ENCODE results near the gene EFHB.
"Not testable (repeated sequence)": the region's sequence is repeated elsewhere in the genome, so short reads cannot be mapped to it uniquely, and the experiment has no call there.

The EFHB gene

DNA sequence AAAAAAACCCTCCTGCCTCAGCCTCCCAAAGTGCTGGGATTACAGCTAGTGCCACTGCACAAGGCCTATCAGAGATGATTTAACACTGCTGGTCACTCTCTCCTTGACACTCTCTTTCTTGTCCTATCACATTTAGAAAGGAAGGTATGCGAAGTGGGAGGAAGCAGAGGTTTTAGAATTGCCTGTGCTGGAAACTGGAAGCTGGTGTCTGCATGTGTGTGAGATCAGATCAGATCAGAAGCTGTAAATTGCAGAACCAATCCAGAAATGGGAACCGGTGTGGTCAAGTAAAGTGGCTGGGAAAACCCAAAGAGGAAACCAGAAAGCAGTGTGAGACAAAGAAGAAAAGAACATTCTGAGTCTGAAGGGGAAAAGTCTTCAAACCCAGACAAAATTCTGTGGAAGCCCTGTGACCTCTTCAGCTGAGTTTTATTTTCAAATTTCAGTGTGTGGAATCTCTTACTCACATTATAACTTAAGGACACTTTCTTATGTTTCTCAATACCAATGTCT, 2.8 kb downstream of the EFHB start:
- no peak for DNase-seq (ENCODE audit: low read depth in 2 of 2)

- DNase-seq (ENCODE audit: low read depth in 2 of 2) = no peak
Measured at GRCh38 chr3:19920401-19921080, 13.5 kb downstream of the EFHB start.

GRCh38 chr3:19917167-19917566, 16.9 kb downstream of the EFHB start:
- DNase-seq (ENCODE audit: low read depth in 2 of 2) = no peak

DNA sequence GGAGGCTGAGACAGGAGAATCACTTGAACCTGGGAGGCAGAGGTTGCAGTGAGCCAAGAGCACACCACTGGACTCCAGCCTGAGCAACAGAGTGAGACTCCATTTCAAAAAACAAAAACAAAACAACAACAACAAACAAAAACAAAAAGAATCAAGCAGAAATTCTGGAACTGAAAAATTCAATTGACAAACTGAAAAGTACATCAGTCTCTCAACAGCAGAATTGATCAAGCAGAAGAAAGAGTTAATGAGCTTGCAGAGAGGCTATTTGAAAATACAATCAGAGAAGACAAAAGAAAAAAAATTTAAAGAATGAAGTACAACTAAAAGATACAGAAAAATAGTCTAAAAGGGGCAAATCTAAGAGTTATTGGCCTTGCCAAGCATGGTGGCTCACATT, 22.6 kb downstream of the EFHB start:
- DNase-seq (ENCODE audit: low read depth in 2 of 2) = no peak

DNA sequence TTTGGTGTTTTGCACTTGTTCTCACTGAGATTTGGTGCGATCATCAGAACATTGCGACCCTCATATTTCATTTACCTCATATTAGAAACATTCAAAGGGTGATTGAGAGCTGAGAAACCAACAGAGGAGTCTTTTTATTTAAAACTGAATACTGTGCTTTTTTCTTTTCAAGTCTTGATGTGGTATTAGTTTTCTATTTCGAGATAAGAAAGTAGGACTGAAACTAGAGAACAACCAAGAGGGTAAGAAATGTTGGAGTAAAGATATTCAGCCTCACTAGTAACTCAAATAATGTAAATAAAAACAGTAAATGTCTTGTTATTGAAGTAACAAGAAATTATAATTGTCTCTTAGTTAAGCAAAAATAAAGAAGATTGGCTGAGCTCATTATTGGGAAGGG, 26.5 kb downstream of the EFHB start:
- no peak for DNase-seq (ENCODE audit: low read depth in 2 of 2)

- no peak for DNase-seq (ENCODE audit: low read depth in 2 of 2)
Measured at GRCh38 chr3:19903649-19904048, 30.4 kb downstream of the EFHB start.

- no peak for DNase-seq (ENCODE audit: low read depth in 2 of 2)
Measured at GRCh38 chr3:19901918-19902317, 32.1 kb downstream of the EFHB start.

DNA sequence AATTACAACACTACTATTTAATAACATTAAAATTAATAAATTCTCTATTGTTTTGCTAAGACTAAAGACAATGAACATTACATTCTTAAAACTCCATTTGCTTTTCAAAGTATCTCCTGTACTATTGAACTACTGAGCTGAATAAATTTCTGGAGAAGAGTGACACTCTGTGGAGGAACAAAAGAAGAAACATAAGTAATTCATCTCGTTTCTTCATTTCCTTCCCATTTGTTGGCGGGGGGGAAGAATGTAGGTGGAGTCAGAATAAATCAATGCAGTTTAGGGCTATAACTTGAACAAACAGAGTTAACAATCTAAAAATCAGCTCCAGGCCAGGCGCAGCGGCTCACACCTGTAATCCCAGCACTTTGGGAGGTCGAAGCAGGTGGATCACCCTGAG, 32.7 kb downstream of the EFHB start:
- DNase-seq (ENCODE audit: low read depth in 2 of 2) = no peak

- DNase-seq (ENCODE audit: low read depth in 2 of 2) = not testable (repeated sequence)
Measured at GRCh38 chr3:19899833-19900232, 34.2 kb downstream of the EFHB start.

GRCh38 chr3:19899264-19899663, 34.8 kb downstream of the EFHB start:
- DNase-seq (ENCODE audit: low read depth in 2 of 2) = no peak

- DNase-seq (ENCODE audit: low read depth in 2 of 2) = no peak
Measured at GRCh38 chr3:19898721-19899120, 35.3 kb downstream of the EFHB start.

GRCh38 chr3:19891740-19892139, 42.3 kb downstream of the EFHB start:
- DNase-seq (ENCODE audit: low read depth in 2 of 2) = no peak

GRCh38 chr3:19888428-19889152, 45.4 kb downstream of the EFHB start:
- DNase-seq (ENCODE audit: low read depth in 2 of 2) = no peak

DNA sequence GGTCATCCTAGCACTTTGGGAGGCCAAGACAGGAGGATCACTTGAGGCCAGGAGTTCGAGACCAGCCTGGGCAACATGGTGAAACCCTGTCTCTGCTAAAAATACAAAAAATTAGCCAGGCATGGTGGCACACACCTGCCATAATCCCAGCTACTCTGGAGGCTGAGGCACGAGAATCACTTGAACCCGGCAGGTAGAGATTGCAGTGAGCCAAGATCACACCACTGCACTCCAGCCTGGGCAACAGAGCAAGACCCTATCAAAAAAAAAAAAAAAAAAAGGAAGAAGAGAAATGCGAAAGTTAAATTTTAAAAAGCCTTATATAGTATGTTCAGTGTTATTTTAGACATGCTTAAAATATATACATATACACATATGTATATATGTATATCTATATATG, 46.9 kb downstream of the EFHB start:
- DNase-seq (ENCODE audit: low read depth in 2 of 2) = not testable (repeated sequence)

DNA sequence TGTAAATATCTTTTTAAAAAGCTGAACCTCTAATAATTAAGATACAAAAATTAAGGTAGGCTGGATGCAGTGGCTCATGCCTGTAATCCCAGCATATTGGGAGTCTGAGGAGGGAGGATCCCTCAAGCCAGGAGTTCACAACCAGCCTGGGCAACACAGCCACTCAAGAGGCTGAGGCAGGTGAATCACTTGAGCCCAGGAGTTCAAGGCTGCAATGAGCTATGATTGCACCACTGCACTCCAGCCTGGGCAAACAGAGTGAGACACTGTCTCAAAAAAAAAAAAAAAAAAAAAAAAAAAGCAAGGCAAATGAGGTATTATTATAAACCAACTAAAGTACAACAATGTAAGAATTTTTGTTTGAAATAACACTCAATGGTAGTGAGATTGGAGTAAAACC, 47.6 kb downstream of the EFHB start:
- DNase-seq (ENCODE audit: low read depth in 2 of 2) = no peak

DNA sequence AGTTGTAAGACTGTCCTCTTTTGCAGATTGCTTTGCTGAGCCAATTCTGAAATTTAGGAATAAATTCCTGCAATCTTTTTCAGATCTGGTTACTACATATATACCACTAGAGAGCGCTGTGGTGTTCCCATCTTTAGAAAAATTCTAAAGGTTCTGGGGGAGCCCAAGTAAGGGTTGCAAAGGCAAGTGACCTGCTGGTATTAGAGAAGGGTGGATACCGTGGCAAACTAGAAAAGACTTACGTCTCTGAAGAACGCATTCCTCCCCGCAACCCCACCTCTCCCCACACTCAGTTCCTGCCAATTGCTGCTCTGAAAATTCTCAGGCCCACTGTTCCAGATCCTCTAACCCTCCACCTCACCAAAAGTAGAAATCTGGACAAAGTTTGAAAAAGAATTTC, 48.5 kb downstream of the EFHB start:
- no peak for DNase-seq (ENCODE audit: low read depth in 2 of 2)

DNA sequence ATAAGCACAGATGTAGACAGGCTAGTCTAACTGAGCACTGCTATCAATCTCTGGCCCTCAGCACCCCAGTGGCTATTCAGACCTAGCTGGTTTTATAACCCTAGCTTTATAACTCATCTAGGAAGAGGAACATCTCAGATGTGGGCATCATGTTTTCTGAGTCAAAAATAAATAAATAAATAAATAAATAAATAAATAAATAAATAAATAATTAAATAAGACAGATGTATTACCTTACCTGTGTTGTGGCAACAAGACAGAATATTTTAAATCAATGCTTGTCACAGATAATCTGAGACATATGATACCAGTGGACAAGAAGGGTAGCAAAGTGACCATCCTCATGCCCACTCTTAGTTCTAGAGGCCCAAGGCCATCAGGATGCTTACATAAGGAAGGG, 52.2 kb downstream of the EFHB start:
- DNase-seq (ENCODE audit: low read depth in 2 of 2) = no peak

- DNase-seq (ENCODE audit: low read depth in 2 of 2) = no peak
Measured at GRCh38 chr3:19881036-19881435, 53.0 kb downstream of the EFHB start.

DNA sequence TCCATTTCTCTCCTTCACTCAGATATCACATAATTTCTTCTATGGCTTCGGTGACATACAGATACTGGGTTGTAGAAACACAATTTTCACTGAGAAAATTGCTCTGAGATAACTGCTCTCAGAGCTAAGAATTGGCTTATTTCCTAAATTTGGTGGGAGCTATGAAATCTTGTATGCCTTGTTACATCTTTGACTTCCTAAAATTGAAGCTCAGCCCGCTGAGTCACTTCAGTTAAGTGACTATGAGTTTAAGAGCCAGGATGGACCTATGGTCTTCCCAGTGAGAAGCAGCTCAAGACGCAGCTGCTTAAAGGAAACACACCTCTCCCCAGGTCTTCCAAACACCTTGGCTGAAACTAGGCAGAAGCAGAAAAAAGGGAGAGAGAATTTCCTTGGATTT, 56.4 kb downstream of the EFHB start:
- DNase-seq (ENCODE audit: low read depth in 2 of 2) = no peak

- DNase-seq (ENCODE audit: low read depth in 2 of 2) = no peak
Measured at GRCh38 chr3:19866751-19867347, 67.2 kb downstream of the EFHB start.

DNA sequence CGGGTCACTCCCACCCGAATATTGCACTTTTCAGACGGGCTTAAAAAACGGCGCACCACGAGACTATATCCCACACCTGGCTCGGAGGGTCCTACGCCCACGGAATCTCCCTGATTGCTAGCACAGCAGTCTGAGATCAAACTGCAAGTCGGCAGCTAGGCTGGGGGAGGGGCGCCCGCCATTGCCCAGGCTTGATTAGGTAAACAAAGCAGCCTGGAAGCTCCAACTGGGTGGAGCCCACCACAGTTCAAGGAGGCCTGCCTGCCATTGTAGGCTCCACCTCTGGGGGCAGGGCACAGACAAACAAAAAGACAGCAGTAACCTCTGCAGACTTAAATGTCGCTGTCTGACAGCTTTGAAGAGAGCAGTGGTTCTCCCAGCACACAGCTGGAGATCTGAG, 78.7 kb downstream of the EFHB start:
- not testable (repeated sequence) for DNase-seq (ENCODE audit: low read depth in 2 of 2)

- DNase-seq (ENCODE audit: low read depth in 2 of 2) = not testable (repeated sequence)
Measured at GRCh38 chr3:19846609-19847008, 87.4 kb downstream of the EFHB start.
